Suprapubic skin (tissue), 4 donors: ENCODE results near the gene GADD45A. TPM values are rescaled to one million over a fixed set of nuclear protein-coding genes. Genes with fewer than 3 reads are reported as not detected.
A peak's percentile ranks its signal among the peaks of the same experiment; 100 is the strongest.

Source experiments
- DNase-seq, 2 donors: peaks; one replicate each; pipeline ENCODE4 v3.0.0-alpha.2; 2019; ENCODE audit warnings: low spot score in 2 of 2
- H3K27ac ChIP-seq: fragments of 200-600 bp; sonication (generic); one replicate; pipeline ENCODE4 v1.5.1; 2019
- H3K27me3 ChIP-seq: fragments of 200-600 bp; sonication (generic); one replicate; pipeline ENCODE4 v1.5.1; 2019
- H3K36me3 ChIP-seq: fragments of 200-600 bp; sonication (generic); one replicate; pipeline ENCODE4 v1.5.1; 2019
- H3K4me1 ChIP-seq: fragments of 200-600 bp; sonication (generic); one replicate; pipeline ENCODE4 v1.5.1; 2019
- H3K4me3 ChIP-seq: fragments of 200-600 bp; sonication (generic); one replicate; pipeline ENCODE4 v1.5.1; 2019; ENCODE audit warnings: mild to moderate bottlenecking
- H3K9me3 ChIP-seq: fragments of 200-600 bp; sonication (generic); one replicate; pipeline ENCODE4 v1.5.1; 2019
- CTCF ChIP-seq, 2 donors: fragments of 200-600 bp in 1 of 2; fragments of 450-650 bp in 1 of 2; sonication (generic) in 1 of 2; IDR thresholded peaks; one replicate each; pipeline ENCODE4 v1.5.1; 2016 to 2019; ENCODE audit warnings: antibody characterized with exemption in 2 of 2, mild to moderate bottlenecking in 1 of 2, moderate library complexity in 1 of 2
- EP300 ChIP-seq: sonication (generic); formaldehyde crosslinking; IDR thresholded peaks from one replicate; pipeline ENCODE4 v1.6.1; 2017; ENCODE audit warnings: antibody characterized with exemption
- POLR2A ChIP-seq, 2 donors: fragments of 450-650 bp; IDR thresholded peaks; one replicate each; pipeline ENCODE4 v1.6.1; 2017; ENCODE audit warnings: antibody characterized with exemption in 2 of 2, mild to moderate bottlenecking in 2 of 2, moderate library complexity in 2 of 2
- POLR2AphosphoS5 ChIP-seq, 3 donors: sonication (generic); formaldehyde crosslinking; IDR thresholded peaks; one replicate each; pipeline ENCODE4 v1.6.1; 2017; ENCODE audit warnings: antibody characterized with exemption in 3 of 3
- whole genome bisulfite sequencing: methylation state at CpG from one replicate; pipeline ENCODE4 v1.1.5; 2018; 5-methylcytosine and 5-hydroxymethylcytosine counted together
- total RNA-seq, 4 donors: library from RNA; depleted of rRNA; stranded (reverse); fragments of >200 nt; gene quantifications; one replicate each; pipeline ENCODE4 v1.1.0, GENCODE V29; 2016

The GADD45A gene
- total RNA-seq, 4 donors from 2014 or later: 25.4 to 44.6 (median 26.6) TPM

- Histone ChIP-seq H3K27ac (no peak overlapping the region), H3K4me3 (no peak overlapping the region), H3K27me3 (no peaks in the 10 kb centered on the region), H3K36me3 (no peaks in the 10 kb centered on the region), H3K9me3 (no peaks in the 10 kb centered on the region), H3K4me1 (no peaks in the 10 kb centered on the region)
- WGBS: 36% methylated on average over 1 of the region's 1 CpG
- TF ChIP-seq POLR2AphosphoS5 (IDR thresholded peaks at IDR 0.05): no peak
- TF ChIP-seq CTCF (IDR thresholded peaks at IDR 0.05): no peak
- no peak for TF ChIP-seq EP300
- TF ChIP-seq POLR2A (IDR thresholded peaks at IDR 0.05): no peak
- DNase-seq: no peak
Measured at GRCh38 chr1:67668660-67669059, 16.3 kb upstream of the GADD45A start.

- no peak for DNase-seq
- no peaks in the 10 kb centered on the region for H3K27me3 ChIP-seq
- no peak overlapping the region for H3K27ac ChIP-seq
- no peaks in the 10 kb centered on the region for H3K9me3 ChIP-seq
- WGBS: 97% methylated on average over 1 of the region's 1 CpG
- H3K4me1 ChIP-seq: peaks cover 18% of the 10 kb centered on the region
- TF ChIP-seq POLR2AphosphoS5 (IDR thresholded peaks at IDR 0.05) (no peak), POLR2A (IDR thresholded peaks at IDR 0.05) (no peak), EP300 (no peak), CTCF (IDR thresholded peaks at IDR 0.05) (no peak)
- H3K4me3 ChIP-seq: no peak overlapping the region
- no peaks in the 10 kb centered on the region for H3K36me3 ChIP-seq
Measured at GRCh38 chr1:67672260-67672803, 12.7 kb upstream of the GADD45A start.

GRCh38 chr1:67673468-67674201 is 11.4 kb upstream of the GADD45A start:
- DNase-seq: no peak
- H3K9me3 ChIP-seq: no peaks in the 10 kb centered on the region
- no peak overlapping the region for H3K4me3 ChIP-seq
- peak overlapping the region; percentile 24 for H3K27ac ChIP-seq
- H3K27me3 ChIP-seq: no peaks in the 10 kb centered on the region
- H3K36me3 ChIP-seq: no peaks in the 10 kb centered on the region
- TF ChIP-seq CTCF (IDR thresholded peaks at IDR 0.05) (no peak), EP300 (no peak), POLR2AphosphoS5 (IDR thresholded peaks at IDR 0.05) (no peak), POLR2A (IDR thresholded peaks at IDR 0.05) (no peak)
- H3K4me1 ChIP-seq: peaks cover 18% of the 10 kb centered on the region
- 93% methylated on average over 1 of the region's 1 CpG for WGBS

- no peak overlapping the region for H3K4me3 ChIP-seq
- DNase-seq: peak in 1 of 2 donors; percentile 80
- WGBS: 39% methylated on average over 2 of the region's 4 CpGs
- H3K36me3 ChIP-seq: no peaks in the 10 kb centered on the region
- H3K27ac ChIP-seq: peak overlapping the region; percentile 25
- H3K27me3 ChIP-seq: no peaks in the 10 kb centered on the region
- TF ChIP-seq POLR2A (IDR thresholded peaks at IDR 0.05) (no peak), POLR2AphosphoS5 (IDR thresholded peaks at IDR 0.05) (no peak), CTCF (IDR thresholded peaks at IDR 0.05) (no peak), EP300 (no peak)
- no peaks in the 10 kb centered on the region for H3K9me3 ChIP-seq
- H3K4me1 ChIP-seq: peaks cover 18% of the 10 kb centered on the region
Measured at GRCh38 chr1:67674260-67675011, 10.6 kb upstream of the GADD45A start.

- H3K27ac ChIP-seq: peak overlapping the region; percentile 25
- H3K9me3 ChIP-seq: no peaks in the 10 kb centered on the region
- no peak for DNase-seq
- H3K4me1 ChIP-seq: peaks cover 18% of the 10 kb centered on the region
- no peak overlapping the region for H3K4me3 ChIP-seq
- no peak for TF ChIP-seq POLR2A (IDR thresholded peaks at IDR 0.05)
- no peak for TF ChIP-seq POLR2AphosphoS5 (IDR thresholded peaks at IDR 0.05)
- no peak for TF ChIP-seq EP300
- TF ChIP-seq CTCF (IDR thresholded peaks at IDR 0.05): no peak
- no peaks in the 10 kb centered on the region for H3K27me3 ChIP-seq
- WGBS: 63% methylated on average over 2 of the region's 2 CpGs
- H3K36me3 ChIP-seq: no peaks in the 10 kb centered on the region
Measured at GRCh38 chr1:67675800-67676199, 9.2 kb upstream of the GADD45A start.
